ENCODE measurements around the gene E2F2. TPM values are rescaled to one million over a fixed set of nuclear protein-coding genes. Genes with fewer than 3 reads are reported as not detected.

Gene E2F2
- total RNA-seq, 1 experiment from 2014 or later = 12.3 TPM

DNA sequence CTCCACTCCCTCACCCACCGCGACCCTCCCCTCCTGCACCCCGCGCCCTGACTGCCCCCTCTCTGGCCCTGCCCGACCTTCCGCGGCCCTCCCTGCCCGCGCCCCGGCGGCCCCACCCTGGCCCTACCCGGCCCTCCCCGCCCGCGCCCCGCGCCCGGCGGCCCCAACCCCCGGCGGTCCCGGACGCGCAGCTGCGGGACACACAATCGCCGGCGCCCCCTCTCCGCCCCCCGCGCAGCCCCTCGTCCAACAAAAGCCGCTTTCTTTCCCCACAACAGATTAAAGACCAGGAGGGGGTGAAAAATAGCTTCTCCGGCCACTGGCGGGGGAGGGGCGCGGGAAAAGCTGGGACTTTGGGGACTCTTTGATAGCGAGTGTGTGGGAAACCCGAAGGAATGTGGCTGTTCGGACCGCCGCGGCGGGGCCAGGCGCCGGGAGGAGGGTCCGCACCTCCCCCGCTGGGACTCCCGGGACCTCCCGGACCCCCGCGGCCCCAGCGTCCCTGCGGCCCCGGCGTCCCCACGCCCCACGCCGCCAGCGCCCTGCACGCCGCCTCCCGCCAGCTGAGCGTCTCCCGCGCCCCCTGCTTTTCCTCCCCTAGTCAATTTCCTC lies 37.1 kb upstream of the E2F2 start:
- no peaks in the 10 kb centered on the region for H3K9me3 ChIP-seq (replicated peaks)
- peak overlapping the region; percentile 90 for H3K27ac ChIP-seq
- no peaks in the 10 kb centered on the region for H3K36me3 ChIP-seq
- H3K4me3 ChIP-seq = peak overlapping the region; percentile 51
- peaks cover 36% of the 10 kb centered on the region for H3K4me1 ChIP-seq (replicated peaks)
- DNase-seq (ENCODE audit: low read depth in 1 of 2, low spot score in 2 of 2) = no peak
- H3K27me3 ChIP-seq (replicated peaks) = no peaks in the 10 kb centered on the region

DNA sequence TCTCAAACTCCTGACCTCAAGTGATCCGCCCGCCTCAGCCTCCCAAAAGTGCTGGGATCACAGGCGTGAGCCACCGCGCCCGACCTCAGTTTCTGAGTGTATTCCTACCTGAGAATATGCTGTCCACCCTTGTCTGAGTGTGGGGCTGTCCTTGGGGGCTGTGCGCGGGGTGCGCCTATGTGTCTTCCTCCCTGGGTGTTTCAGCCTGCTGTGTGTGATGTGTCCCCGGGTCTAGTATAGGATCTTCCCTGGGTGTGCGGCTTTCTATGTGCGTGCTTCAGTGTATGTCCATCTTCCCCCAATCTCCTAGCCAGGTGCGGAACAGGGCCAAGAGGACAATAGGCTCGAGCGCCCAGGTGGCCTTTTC lies 36.6 kb upstream of the E2F2 start:
- Histone ChIP-seq H3K27ac (peak overlapping the region; percentile 90), H3K27me3 (replicated peaks) (no peaks in the 10 kb centered on the region), H3K4me3 (peak overlapping the region; percentile 51; the same call in 1 of the 2 replicates), H3K4me1 (replicated peaks) (peaks cover 41% of the 10 kb centered on the region), H3K36me3 (no peaks in the 10 kb centered on the region), H3K9me3 (replicated peaks) (no peaks in the 10 kb centered on the region)
- no peak for DNase-seq (ENCODE audit: low read depth in 1 of 2, low spot score in 2 of 2)

DNA sequence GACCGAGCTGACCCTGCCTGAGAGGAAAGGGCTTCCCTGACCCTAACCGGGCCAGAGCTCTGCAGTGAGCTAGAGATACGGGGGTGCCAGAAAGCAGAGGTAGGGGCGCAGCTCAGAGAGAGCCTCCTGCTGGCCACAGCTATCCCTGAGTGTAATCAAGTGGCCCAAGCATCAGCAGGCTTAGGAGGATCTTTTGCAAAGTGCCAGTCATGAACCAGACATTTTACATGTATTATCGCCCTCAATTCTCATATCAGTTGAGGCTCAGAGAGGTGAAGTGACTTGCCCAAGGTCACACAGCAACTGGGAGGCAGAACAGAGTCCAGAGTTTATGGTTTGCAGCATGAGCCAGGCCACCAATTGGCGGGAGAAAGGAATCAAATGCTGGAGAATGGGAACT lies 35.3 kb upstream of the E2F2 start:
- DNase-seq (ENCODE audit: low read depth in 1 of 2, low spot score in 2 of 2) = no peak
- no peaks in the 10 kb centered on the region for H3K36me3 ChIP-seq
- H3K27me3 ChIP-seq (replicated peaks) = no peaks in the 10 kb centered on the region
- H3K4me1 ChIP-seq (replicated peaks) = peaks cover 51% of the 10 kb centered on the region
- H3K9me3 ChIP-seq (replicated peaks) = no peaks in the 10 kb centered on the region
- H3K27ac ChIP-seq = no peak overlapping the region
- H3K4me3 ChIP-seq = no peak overlapping the region

DNA sequence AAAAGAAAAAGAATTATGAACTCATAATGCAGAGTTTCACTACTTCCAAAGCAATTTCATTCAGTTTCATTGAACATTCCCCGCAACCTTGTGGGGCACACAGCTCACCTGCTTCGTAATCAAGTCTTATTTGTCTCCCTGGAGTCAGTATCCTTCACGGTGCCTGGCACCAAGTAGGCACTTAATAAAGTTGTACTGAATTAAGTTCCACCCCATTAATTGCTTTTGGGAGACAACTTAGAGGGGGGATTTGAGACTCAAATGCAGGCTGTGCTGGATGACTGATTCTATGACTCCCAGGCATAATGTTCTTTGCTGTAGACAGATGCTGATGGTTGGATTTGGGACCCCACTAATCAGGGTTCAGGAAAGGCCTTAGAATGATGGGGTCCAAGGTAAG lies 34.7 kb upstream of the E2F2 start:
- Histone ChIP-seq H3K27me3 (replicated peaks) (no peaks in the 10 kb centered on the region), H3K9me3 (replicated peaks) (no peaks in the 10 kb centered on the region), H3K36me3 (no peaks in the 10 kb centered on the region), H3K4me3 (no peak overlapping the region), H3K27ac (no peak overlapping the region), H3K4me1 (replicated peaks) (peaks cover 56% of the 10 kb centered on the region)
- DNase-seq (ENCODE audit: low read depth in 1 of 2, low spot score in 2 of 2) = no peak

DNA sequence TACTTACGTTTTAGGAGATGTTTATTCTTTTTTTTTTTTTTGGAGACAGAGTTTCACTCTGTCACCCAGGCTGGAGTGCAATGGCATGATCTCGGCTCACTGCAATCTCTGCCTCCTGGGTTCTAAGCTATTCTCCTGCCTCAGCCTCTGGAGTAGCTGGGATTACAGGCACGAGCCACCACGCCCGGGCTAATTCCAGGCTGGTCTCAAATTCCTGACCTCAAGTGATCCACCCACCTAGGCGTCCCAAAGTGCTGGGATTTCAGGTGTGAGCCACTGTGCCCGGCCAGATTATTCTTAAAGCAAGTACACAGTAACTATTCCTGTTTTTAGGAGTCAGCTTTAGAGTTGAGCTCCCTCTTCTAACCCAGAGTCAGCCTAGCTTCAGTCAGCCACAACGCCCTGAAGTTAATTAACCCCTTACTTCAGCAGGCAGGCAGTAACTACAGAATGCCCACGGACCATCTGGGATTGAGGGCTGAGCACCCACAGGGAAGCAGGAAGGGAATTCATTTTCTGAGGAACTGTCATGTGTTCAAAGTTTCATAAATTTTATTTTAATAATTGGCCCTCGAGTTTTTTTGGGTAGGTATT lies 33.6 kb upstream of the E2F2 start:
- H3K4me3 ChIP-seq = no peak overlapping the region
- peaks cover 68% of the 10 kb centered on the region for H3K4me1 ChIP-seq (replicated peaks)
- no peak for DNase-seq (ENCODE audit: low read depth in 1 of 2, low spot score in 2 of 2)
- no peak overlapping the region; the same call in 1 of the 2 replicates for H3K27ac ChIP-seq
- H3K36me3 ChIP-seq = no peaks in the 10 kb centered on the region
- no peaks in the 10 kb centered on the region for H3K9me3 ChIP-seq (replicated peaks)
- no peaks in the 10 kb centered on the region for H3K27me3 ChIP-seq (replicated peaks)

DNA sequence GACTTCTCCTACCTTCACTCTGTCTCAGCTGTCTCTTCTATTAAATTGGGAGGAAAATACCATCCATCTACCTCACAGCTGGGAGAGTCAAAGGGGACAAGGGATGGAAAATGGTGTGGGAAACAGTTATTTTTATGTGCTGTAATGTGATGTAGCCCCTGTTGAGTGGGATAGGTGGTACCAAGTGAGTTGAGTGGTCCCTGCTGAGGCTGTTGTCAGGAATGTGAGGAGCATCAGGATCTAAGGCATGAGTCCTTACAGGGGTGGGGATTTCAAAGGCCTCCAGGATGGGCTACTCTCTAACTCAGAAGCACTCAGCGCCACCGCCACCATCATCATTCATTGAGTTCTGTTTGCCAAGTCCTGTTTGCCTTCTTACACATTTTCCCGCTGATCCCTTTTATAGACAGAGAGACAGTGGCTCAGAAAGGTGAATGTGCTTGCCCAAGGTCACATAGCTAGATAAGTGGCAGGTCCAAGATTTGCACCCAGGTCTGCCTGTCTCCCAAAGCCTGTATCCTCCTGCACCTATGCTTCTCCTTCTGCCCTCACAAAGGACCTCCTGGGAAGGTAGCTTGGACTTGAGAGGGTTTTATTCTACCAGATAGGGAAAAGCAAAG lies 32.8 kb upstream of the E2F2 start:
- peak overlapping the region; percentile 97; the same call in 1 of the 2 replicates for H3K27ac ChIP-seq
- H3K4me1 ChIP-seq (replicated peaks) = peaks cover 61% of the 10 kb centered on the region
- H3K4me3 ChIP-seq = no peak overlapping the region
- peaks cover 4% of the 10 kb centered on the region for H3K36me3 ChIP-seq
- H3K9me3 ChIP-seq (replicated peaks) = no peaks in the 10 kb centered on the region
- H3K27me3 ChIP-seq (replicated peaks) = no peaks in the 10 kb centered on the region
- DNase-seq (ENCODE audit: low read depth in 1 of 2, low spot score in 2 of 2) = no peak

DNA sequence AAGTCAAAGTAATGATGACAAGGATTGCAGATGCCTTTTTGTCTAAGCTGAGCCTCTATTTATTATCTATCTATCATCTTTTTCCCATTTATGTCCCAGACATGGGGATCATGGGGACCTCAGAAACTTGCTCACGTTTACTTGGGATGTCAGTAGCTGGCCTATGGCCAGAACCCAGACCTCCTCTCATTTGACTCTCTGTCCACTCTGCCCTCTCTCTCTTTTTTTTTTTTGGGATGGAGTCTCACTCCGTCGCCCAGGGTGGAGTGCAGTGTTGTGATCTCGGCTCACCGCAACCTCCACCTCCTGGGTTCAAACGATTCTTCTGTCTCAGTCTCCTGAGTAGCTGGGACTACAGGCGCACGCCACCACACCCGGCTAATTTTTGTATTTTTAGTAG lies 32.0 kb upstream of the E2F2 start:
- DNase-seq (ENCODE audit: low read depth in 1 of 2, low spot score in 2 of 2) = no peak
- H3K4me3 ChIP-seq = no peak overlapping the region

DNA sequence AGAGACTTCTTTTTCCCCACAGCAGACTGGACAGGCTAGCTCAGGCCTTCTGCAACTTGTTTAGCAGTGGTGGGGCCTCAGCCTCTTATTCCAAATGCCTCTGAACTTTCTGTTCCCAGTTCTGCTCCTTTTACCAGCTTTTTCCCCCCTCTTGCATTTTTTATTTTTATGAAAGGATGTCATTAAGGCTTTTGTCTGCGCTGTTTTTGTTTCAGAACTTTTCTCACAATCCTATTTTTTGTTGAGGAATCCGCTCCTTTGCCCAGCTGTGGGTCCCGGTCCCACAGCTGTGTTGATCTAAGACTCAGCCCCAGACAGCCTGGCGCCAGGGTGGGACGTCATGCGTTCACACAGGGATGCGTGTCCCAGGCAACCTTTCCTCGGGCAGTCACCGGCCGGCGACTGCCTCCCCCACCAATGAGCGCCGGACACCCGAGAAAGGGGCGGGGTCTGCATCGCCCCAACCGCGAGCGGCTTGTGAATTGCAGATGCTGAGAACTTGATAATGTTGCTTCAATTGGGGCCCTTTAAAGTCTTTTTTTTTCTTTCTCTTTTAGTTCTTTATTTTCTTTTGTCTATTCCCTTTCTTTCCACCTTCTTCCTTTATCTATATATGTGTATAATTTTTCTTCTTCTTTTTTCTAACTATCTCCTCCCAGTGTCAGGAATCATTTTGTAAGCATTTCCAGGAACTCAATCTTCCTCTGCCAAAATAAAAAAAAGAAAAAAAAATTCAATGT lies 31.3 kb upstream of the E2F2 start:
- Histone ChIP-seq H3K9me3 (replicated peaks) (no peaks in the 10 kb centered on the region), H3K4me3 (no peak overlapping the region), H3K27me3 (replicated peaks) (no peaks in the 10 kb centered on the region), H3K4me1 (replicated peaks) (peaks cover 52% of the 10 kb centered on the region), H3K27ac (peak overlapping the region; percentile 97), H3K36me3 (peaks cover 20% of the 10 kb centered on the region)
- DNase-seq (ENCODE audit: low read depth in 1 of 2, low spot score in 2 of 2) = peak; percentile 99 to 100

More for the DNA sequence above, 32.0 kb upstream of the E2F2 start:
- H3K36me3 ChIP-seq = peaks cover 13% of the 10 kb centered on the region
- H3K27ac ChIP-seq = peak overlapping the region; percentile 97
- H3K4me1 ChIP-seq (replicated peaks) = peaks cover 54% of the 10 kb centered on the region
- no peaks in the 10 kb centered on the region for H3K27me3 ChIP-seq (replicated peaks)
- no peaks in the 10 kb centered on the region for H3K9me3 ChIP-seq (replicated peaks)

DNA sequence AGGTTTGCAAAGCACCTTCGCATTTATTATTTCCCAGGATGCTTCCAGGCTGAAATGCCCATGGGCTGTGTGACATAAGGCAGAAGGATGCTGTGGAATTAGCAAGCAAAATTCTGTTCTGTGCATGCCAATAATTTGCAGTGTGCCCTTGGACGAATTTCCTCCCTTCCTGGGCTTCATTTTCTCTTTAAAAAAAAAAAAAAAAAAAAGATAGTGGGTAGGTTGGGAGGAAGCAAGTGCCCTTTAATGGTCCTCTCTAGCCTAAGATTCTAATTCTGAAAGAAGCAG lies 30.7 kb upstream of the E2F2 start:
- no peaks in the 10 kb centered on the region for H3K27me3 ChIP-seq (replicated peaks)
- no peak overlapping the region for H3K4me3 ChIP-seq
- peak overlapping the region; percentile 97 for H3K27ac ChIP-seq
- DNase-seq (ENCODE audit: low read depth in 1 of 2, low spot score in 2 of 2) = no peak
- no peaks in the 10 kb centered on the region for H3K9me3 ChIP-seq (replicated peaks)
- peaks cover 57% of the 10 kb centered on the region for H3K4me1 ChIP-seq (replicated peaks)
- peaks cover 25% of the 10 kb centered on the region for H3K36me3 ChIP-seq

DNA sequence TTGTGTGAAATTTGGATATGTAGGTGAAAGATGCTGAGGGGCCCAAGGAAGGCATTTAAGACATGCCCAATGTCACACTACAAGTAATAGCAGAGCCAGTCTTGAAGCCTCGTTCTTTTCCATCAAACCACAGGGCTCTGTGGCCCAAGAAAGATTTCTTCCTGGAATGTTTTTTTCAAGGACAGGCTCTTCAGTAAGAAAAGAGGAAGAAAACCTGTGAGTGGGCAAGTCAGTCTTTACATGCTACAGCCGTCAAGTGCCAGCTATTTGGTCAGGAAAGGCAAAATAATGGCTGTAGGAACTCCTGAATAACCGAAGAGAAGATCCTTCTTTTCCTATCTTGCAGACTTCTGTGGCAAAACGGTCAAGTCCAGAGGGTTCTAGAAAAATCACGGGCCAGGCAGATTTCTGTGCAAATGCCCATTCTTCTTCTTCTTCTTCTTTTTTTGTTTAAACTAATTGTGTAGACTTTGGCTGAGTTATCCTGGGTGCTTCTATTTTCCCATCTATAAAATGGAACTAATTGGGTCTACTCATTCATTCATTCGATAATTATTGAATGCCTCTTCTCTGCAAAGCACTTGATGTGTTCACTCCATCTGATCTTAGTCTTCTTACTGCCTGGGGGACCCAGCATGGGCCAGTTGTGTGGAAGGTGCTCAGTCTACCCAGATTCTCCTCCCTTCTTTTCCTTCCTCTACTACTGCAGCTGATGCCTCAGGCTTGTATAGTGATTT lies 30.2 kb upstream of the E2F2 start:
- peaks cover 30% of the 10 kb centered on the region for H3K36me3 ChIP-seq
- no peaks in the 10 kb centered on the region for H3K9me3 ChIP-seq (replicated peaks)
- peak overlapping the region; percentile 97 for H3K27ac ChIP-seq
- H3K4me1 ChIP-seq (replicated peaks) = peaks cover 62% of the 10 kb centered on the region
- H3K27me3 ChIP-seq (replicated peaks) = no peaks in the 10 kb centered on the region
- no peak overlapping the region for H3K4me3 ChIP-seq
- peak in 1 of 2 experiments; percentile 31 for DNase-seq (ENCODE audit: low read depth in 1 of 2, low spot score in 2 of 2)

DNA sequence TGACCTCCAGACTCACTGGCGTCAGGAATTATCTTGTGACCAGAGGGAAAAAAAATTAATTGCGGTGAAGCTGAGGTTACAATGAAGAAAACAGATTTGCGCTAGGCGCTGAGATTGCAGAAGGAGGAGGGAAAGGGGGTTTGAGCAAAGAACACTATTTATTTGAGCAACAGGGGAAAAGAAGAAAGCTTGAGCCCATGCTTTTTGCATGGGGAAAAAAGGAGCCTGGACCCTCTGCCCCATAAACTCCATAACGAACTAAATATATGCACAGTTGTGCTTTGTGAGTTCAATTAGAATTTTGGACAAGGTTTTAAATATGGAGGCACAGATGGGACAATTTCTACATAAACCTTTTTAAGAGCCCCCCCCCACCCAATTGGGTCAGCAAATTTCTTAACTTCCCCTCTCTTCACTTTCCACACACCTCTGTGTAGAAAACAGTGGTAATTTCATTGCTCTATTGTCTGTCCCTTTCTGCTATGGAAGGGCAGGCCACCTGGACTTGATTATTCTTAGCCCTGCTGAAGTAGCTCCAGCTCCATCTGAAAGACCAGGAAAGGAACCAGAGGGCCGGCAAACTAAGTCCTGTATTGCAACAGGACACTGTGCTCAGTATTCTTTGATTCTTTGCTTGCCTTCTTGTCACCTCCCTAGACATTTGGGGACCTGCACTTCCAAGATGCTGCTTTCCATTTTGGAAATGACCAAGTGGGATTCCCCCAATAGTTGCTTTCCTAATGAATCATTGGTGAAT lies 29.1 kb upstream of the E2F2 start:
- no peaks in the 10 kb centered on the region for H3K9me3 ChIP-seq (replicated peaks)
- H3K4me3 ChIP-seq = peak overlapping the region; percentile 68
- peak overlapping the region; percentile 97 for H3K27ac ChIP-seq
- peaks cover 30% of the 10 kb centered on the region for H3K36me3 ChIP-seq
- H3K4me1 ChIP-seq (replicated peaks) = peaks cover 73% of the 10 kb centered on the region
- H3K27me3 ChIP-seq (replicated peaks) = no peaks in the 10 kb centered on the region
- peak in 1 of 2 experiments; percentile 68 for DNase-seq (ENCODE audit: low read depth in 1 of 2, low spot score in 2 of 2)

DNA sequence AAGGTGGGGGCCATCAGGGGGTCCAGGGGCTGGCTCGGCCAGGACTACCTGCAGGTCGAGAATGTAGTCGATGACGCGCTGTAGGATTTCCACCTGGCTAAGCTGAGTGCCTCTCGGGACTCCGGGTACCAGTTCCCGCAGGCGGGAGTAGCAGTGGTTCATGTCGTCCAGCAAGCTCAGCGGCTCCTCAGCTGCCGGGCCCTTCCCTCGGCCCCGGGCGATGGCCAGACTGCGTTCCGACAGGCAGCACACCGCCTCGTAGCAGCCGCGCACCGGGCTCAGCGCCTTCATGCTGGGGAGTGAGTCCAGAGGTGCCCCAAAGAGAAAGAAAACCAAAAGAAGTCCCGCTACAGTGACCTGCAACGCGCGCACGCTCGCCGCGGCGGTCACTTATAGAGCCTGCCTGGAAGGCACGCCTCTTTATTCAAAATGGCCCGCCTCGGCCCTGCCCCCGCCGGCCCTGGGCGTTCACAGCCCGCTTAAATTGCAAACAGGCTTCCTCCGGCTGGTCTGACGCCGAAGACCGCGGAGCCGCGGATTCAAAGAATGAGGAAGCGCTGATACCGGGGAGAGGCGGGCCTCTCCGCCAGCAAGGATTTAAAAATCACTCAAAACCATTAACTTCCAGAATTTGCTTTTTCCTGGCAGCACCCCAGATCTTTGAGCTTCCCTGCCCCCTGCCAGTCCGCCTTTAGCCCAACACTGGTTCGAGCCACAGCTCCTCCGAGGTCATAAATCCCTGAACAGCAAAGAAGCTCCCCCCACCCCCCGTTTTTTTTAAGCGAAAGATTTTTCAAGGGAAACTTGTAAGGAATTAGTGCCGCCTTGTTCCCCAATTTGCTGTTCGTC lies 28.3 kb upstream of the E2F2 start, which contains the start of gene ID3:
Gene ID3 (minus strand): TSS at position 366 of the 849 bp plus-strand sequence. CDS start 75 bp downstream, at position 291.
- Histone ChIP-seq H3K27me3 (replicated peaks) (no peaks in the 10 kb centered on the region), H3K4me1 (replicated peaks) (peaks cover 76% of the 10 kb centered on the region)

More for the DNA sequence above, 28.3 kb upstream of the E2F2 start, which contains the start of gene ID3:
- peak; percentile 98 to 99 for DNase-seq (ENCODE audit: low read depth in 1 of 2, low spot score in 2 of 2)
- Histone ChIP-seq H3K4me3 (peak within 1 kb of the TSS; percentile 68), H3K9me3 (replicated peaks) (no peaks in the 10 kb centered on the region), H3K36me3 (peaks cover 30% of the 10 kb centered on the region), H3K27ac (peak within 1 kb of the TSS; percentile 97)
